ENCODE data around the gene GREM2. TPM values are rescaled to one million over a fixed set of nuclear protein-coding genes. Genes with fewer than 3 reads are reported as not detected.

GREM2 gene
- total and polyA plus RNA-seq, 3 donors from 2014 or later, result 0.37 to 1.8 (median 0.39) TPM

GRCh38 chr1:240503036-240503435, 108.9 kb downstream of the GREM2 start:
- H3K4me3 ChIP-seq, result no peak overlapping the region
- intact Hi-C loops (cut with DNase I; ENCODE audit: low total_unique reads), result no loop called here
- 79 to 83% methylated on average over 4 of the region's 4 CpGs for WGBS, 2 donors
- no peaks in the 10 kb centered on the region for H3K27me3 ChIP-seq
- H3K27ac ChIP-seq, result no peak overlapping the region
- no peak for TF ChIP-seq POLR2A (IDR thresholded peaks at IDR 0.05)
- TF ChIP-seq, protein P1, sequence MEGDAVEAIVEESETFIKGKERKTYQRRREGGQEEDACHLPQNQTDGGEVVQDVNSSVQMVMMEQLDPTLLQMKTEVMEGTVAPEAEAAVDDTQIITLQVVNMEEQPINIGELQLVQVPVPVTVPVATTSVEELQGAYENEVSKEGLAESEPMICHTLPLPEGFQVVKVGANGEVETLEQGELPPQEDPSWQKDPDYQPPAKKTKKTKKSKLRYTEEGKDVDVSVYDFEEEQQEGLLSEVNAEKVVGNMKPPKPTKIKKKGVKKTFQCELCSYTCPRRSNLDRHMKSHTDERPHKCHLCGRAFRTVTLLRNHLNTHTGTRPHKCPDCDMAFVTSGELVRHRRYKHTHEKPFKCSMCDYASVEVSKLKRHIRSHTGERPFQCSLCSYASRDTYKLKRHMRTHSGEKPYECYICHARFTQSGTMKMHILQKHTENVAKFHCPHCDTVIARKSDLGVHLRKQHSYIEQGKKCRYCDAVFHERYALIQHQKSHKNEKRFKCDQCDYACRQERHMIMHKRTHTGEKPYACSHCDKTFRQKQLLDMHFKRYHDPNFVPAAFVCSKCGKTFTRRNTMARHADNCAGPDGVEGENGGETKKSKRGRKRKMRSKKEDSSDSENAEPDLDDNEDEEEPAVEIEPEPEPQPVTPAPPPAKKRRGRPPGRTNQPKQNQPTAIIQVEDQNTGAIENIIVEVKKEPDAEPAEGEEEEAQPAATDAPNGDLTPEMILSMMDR (IDR thresholded peaks at IDR 0.05), result no peak
- H3K36me3 ChIP-seq (ENCODE audit: low read depth, missing control alignments), result no peaks in the 10 kb centered on the region
- DNase-seq, result no peak
- no peaks in the 10 kb centered on the region for H3K4me1 ChIP-seq
- no peaks in the 10 kb centered on the region for H3K9me3 ChIP-seq

GRCh38 chr1:240501115-240501514, 110.8 kb downstream of the GREM2 start:
- 72 to 79% methylated on average over 2 of the region's 2 CpGs for WGBS, 2 donors
- TF ChIP-seq POLR2A (IDR thresholded peaks at IDR 0.05), result no peak
- TF ChIP-seq, protein P1 (IDR thresholded peaks at IDR 0.05), result no peak
- intact Hi-C loops (cut with DNase I; ENCODE audit: low total_unique reads), result no loop called here
- no peak for DNase-seq
- H3K4me3 ChIP-seq, result no peak overlapping the region
- no peaks in the 10 kb centered on the region for H3K36me3 ChIP-seq (ENCODE audit: low read depth, missing control alignments)
- no peaks in the 10 kb centered on the region for H3K9me3 ChIP-seq
- H3K27me3 ChIP-seq, result no peaks in the 10 kb centered on the region
- no peaks in the 10 kb centered on the region for H3K4me1 ChIP-seq
- no peak overlapping the region for H3K27ac ChIP-seq

GRCh38 chr1:240500647-240501046, 111.3 kb downstream of the GREM2 start:
- no peak for DNase-seq
- no peaks in the 10 kb centered on the region for H3K9me3 ChIP-seq
- no peak for TF ChIP-seq POLR2A (IDR thresholded peaks at IDR 0.05)
- TF ChIP-seq, protein P1 (IDR thresholded peaks at IDR 0.05), result no peak

GRCh38 chr1:240499012-240499411, 112.9 kb downstream of the GREM2 start:
- H3K4me1 ChIP-seq, result no peaks in the 10 kb centered on the region
- no peaks in the 10 kb centered on the region for H3K27me3 ChIP-seq
- no peaks in the 10 kb centered on the region for H3K36me3 ChIP-seq (ENCODE audit: low read depth, missing control alignments)
- TF ChIP-seq, protein P1 (IDR thresholded peaks at IDR 0.05), result no peak
- no peak overlapping the region for H3K27ac ChIP-seq
- WGBS, 2 donors, result 70 to 73% methylated on average over 2 of the region's 2 CpGs
- intact Hi-C loops (cut with DNase I; ENCODE audit: low total_unique reads), result no loop called here
- H3K9me3 ChIP-seq, result no peaks in the 10 kb centered on the region
- no peak overlapping the region for H3K4me3 ChIP-seq
- DNase-seq, result no peak

More at GRCh38 chr1:240500647-240501046, 111.3 kb downstream of the GREM2 start:
- intact Hi-C loops (cut with DNase I; ENCODE audit: low total_unique reads), result no loop called here
- H3K36me3 ChIP-seq (ENCODE audit: low read depth, missing control alignments), result no peaks in the 10 kb centered on the region
- H3K4me1 ChIP-seq, result no peaks in the 10 kb centered on the region
- H3K4me3 ChIP-seq, result no peak overlapping the region
- no peaks in the 10 kb centered on the region for H3K27me3 ChIP-seq
- WGBS, 2 donors, result 87 to 90% methylated on average over 4 of the region's 4 CpGs
- H3K27ac ChIP-seq, result no peak overlapping the region

DNA sequence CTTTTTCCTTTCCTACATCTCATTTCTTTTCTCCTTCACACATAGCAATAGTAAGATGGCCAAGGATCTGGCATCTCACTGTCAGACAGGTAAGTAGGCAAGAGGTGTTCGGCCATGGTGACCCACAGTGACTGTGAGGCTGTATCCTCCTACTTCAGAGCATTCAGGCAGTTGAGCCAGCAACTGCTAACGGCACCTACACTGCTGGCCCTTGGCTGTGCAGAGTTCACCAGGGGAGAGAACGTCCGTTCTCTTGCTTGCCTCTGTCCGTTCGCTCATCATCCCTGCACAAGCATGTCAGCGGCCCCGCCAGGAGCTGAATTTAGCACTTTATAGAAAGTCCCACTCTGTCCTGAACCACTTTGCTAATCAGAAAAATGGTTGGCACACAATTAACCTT, 113.6 kb downstream of the GREM2 start:
- no peak for DNase-seq
- TF ChIP-seq POLR2A (IDR thresholded peaks at IDR 0.05), result no peak
- TF ChIP-seq, protein P1 (IDR thresholded peaks at IDR 0.05), result no peak
- intact Hi-C loops (cut with DNase I; ENCODE audit: low total_unique reads), result no loop called here
- no peak overlapping the region for H3K4me3 ChIP-seq
- H3K36me3 ChIP-seq (ENCODE audit: low read depth, missing control alignments), result no peaks in the 10 kb centered on the region
- H3K9me3 ChIP-seq, result no peaks in the 10 kb centered on the region
- H3K4me1 ChIP-seq, result no peaks in the 10 kb centered on the region
- no peaks in the 10 kb centered on the region for H3K27me3 ChIP-seq
- H3K27ac ChIP-seq, result no peak overlapping the region
- WGBS, 2 donors, result 89 to 90% methylated on average over 8 of the region's 8 CpGs
